HG03045 (cell line): ENCODE results near the gene TTYH1.
"Not testable (repeated sequence)": the region's sequence is repeated elsewhere in the genome, so short reads cannot be mapped to it uniquely, and the experiment has no call there.

Experiments
- ATAC-seq: cut with Tn5 transposase; IDR thresholded peaks from one replicate; pipeline ENCODE4 v1.9.1; 2021; ENCODE audit warnings: mild to moderate bottlenecking, moderate library complexity; ENCODE audit not compliant: unreplicated experiment

Gene TTYH1

GRCh38 chr19:54415208-54415900 lies at the start of gene TTYH1:
Gene TTYH1, plus strand, starts transcription at chr19:54415464. Its CDS starts 89 bp downstream, at chr19:54415553.
- ATAC-seq: no peak

GRCh38 chr19:54365798-54366197 lies 49.5 kb upstream of the TTYH1 start:
- ATAC-seq: not testable (repeated sequence)

- no peak for ATAC-seq
Observed at GRCh38 chr19:54366811-54367210, 48.5 kb upstream of the TTYH1 start.

- ATAC-seq: no peak
Observed at GRCh38 chr19:54369082-54369687, 46.1 kb upstream of the TTYH1 start.

- not testable (repeated sequence) for ATAC-seq
Observed at GRCh38 chr19:54369688-54370433, 45.4 kb upstream of the TTYH1 start.

- ATAC-seq: not testable (repeated sequence)
Observed at GRCh38 chr19:54370434-54370796, 44.8 kb upstream of the TTYH1 start.

GRCh38 chr19:54371453-54371852 lies 43.8 kb upstream of the TTYH1 start:
- ATAC-seq: not testable (repeated sequence)

GRCh38 chr19:54373781-54374631 lies 41.3 kb upstream of the TTYH1 start:
- no peak for ATAC-seq

GRCh38 chr19:54375181-54375938 lies 39.9 kb upstream of the TTYH1 start:
- not testable (repeated sequence) for ATAC-seq

GRCh38 chr19:54376610-54377285 lies 38.5 kb upstream of the TTYH1 start:
- ATAC-seq: no peak

- ATAC-seq: no peak
Observed at GRCh38 chr19:54379187-54379678, 36.0 kb upstream of the TTYH1 start.

GRCh38 chr19:54380897-54381296 lies 34.4 kb upstream of the TTYH1 start:
- ATAC-seq: no peak

GRCh38 chr19:54382041-54382440 lies 33.2 kb upstream of the TTYH1 start:
- ATAC-seq: not testable (repeated sequence)

GRCh38 chr19:54383330-54383729 lies 31.9 kb upstream of the TTYH1 start:
- ATAC-seq: no peak

GRCh38 chr19:54387991-54388801 lies 27.1 kb upstream of the TTYH1 start:
- no peak for ATAC-seq

- ATAC-seq: no peak
Observed at GRCh38 chr19:54388802-54389139, 26.5 kb upstream of the TTYH1 start.

- no peak for ATAC-seq
Observed at GRCh38 chr19:54389553-54389952, 25.7 kb upstream of the TTYH1 start.

- ATAC-seq: no peak
Observed at GRCh38 chr19:54390942-54391577, 24.2 kb upstream of the TTYH1 start.
